ENCODE data around the gene CHST15. TPM values are rescaled to one million over a fixed set of nuclear protein-coding genes. Genes with fewer than 3 reads are reported as not detected.

The CHST15 gene
- total and polyA plus RNA-seq, 2 of the 8 experiments (the other 6 are each of a cell fraction or from before 2014, with no cell fraction given): 8.8 to 9.1 TPM

DNA sequence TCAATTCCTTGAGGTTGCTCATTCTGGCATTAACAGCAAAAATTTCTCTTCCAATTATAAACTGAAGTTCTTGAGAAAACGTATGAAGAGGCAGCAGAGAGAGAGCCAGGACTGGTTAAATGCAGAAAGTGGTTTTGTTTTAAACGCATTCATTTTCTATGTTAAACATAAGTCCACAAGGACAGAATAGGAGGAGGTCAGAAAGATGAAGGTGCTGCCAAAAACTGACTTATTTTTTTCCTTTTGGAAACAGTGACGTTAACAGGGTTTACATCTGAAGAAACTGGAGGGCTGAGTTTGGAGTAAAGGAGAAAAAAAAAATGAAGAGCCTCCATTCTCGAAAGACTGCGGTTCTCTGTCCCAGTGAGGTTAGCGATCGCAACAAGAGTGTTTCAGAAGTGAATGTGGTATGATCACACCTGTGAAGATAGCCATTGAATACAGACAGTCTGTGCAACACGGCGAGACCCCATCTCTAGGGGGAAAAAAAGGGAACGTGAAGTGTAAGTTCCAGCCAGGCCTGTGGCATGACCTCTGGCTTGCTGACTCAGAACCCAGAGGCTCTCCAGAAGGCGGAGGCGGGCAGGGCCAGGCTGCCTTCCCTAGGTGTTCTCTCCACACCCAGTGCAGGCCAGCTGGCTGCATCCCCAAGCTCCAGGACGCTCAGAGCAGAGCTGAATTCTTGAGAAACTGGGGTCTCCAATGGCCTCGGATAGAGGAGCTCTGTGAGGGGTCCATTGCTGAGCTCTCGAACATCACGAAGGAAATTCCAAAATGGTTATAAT lies 84.0 kb downstream of the CHST15 start:
- 0 out of 4 replicates have a peak, but pooled peaks cover 0 to 2% of the 10 kb centered on the region in 2 experiments for H3K9me3 ChIP-seq (ENCODE audit: insufficient read depth in 2 of 2, low read depth in 1 of 2, low read length in 1 of 2)
- H3K4me1 ChIP-seq (replicated peaks in 1 of 4; ENCODE audit: control insufficient read depth in 3 of 4, insufficient read depth in 4 of 4, low read length in 3 of 4): peaks cover 0 to 12% (median 6%) of the 10 kb centered on the region in 4 experiments; a peak in 6 of 7 replicates
- no peaks in the 10 kb centered on the region for H3K79me1 ChIP-seq (ENCODE audit: low read depth, low read length)
- H3K4me3 ChIP-seq (ENCODE audit: extremely low read depth in 1 of 4, insufficient read depth in 2 of 4, low read depth in 3 of 4, low read length in 4 of 4): no peak overlapping the region
- H3K27me3 ChIP-seq (replicated peaks in 1 of 4; ENCODE audit: control insufficient read depth in 3 of 4, extremely low read depth in 1 of 4, insufficient read depth in 3 of 4, low read length in 3 of 4): no peaks in the 10 kb centered on the region
- DNase-seq (ENCODE audit: low read depth in 1 of 2, low spot score in 2 of 2) (no peak), FAIRE-seq (no peak)
- POLR2A ChIA-PET (ENCODE audit: partially characterized antibody): interaction anchor here (1.6 kb wide), 1 partner anchor 187 kb away, joined by 3 read pairs; no protein-coding TSS in a partner anchor
- no peak overlapping the region for H2AK5ac ChIP-seq (ENCODE audit: low read depth, low read length)
- no peak overlapping the region for H3K56ac ChIP-seq (replicated peaks; ENCODE audit: insufficient read length, low read depth, low read length)
- H3K4ac ChIP-seq (replicated peaks; ENCODE audit: insufficient read length, low read depth, low read length): no peak overlapping the region
- WGBS, 2 experiments (ENCODE audit: extremely low coverage in 1 of 2, insufficient coverage in 1 of 2, insufficient read length in 1 of 2, insufficient replicate concordance in 2 of 2, low coverage in 1 of 2, low lambda C conversion rate in 2 of 2, missing lambda C conversion rate in 1 of 2): 86% methylated on average over 16 of the region's 16 CpGs; no CpG with 5 or more reads in 1 of the 2 experiments
- no peak overlapping the region for H4K91ac ChIP-seq (replicated peaks; ENCODE audit: insufficient read length, low read length)
- no peak overlapping the region for H2BK20ac ChIP-seq (ENCODE audit: low read length)
- no peak overlapping the region for H3K9ac ChIP-seq (replicated peaks in 1 of 4; ENCODE audit: extremely low read depth in 1 of 4, low read depth in 3 of 4, low read length in 3 of 4)
- H3K79me2 ChIP-seq (ENCODE audit: control insufficient read depth in 1 of 2, insufficient read depth in 2 of 2, low read length in 2 of 2): no peaks in the 10 kb centered on the region
- H3K36me3 ChIP-seq (ENCODE audit: control insufficient read depth in 2 of 4, insufficient read depth in 4 of 4, low read length in 3 of 4): peaks cover 0 to 4% (median 1%) of the 10 kb centered on the region in 4 experiments; a peak in 2 of 8 replicates
- H3K23me2 ChIP-seq (ENCODE audit: low read depth, low read length): no peaks in the 10 kb centered on the region
- no peak overlapping the region for H2BK15ac ChIP-seq (ENCODE audit: low read length)
- H3K18ac ChIP-seq (ENCODE audit: extremely low read depth, low read length): no peak overlapping the region
- H4K20me1 ChIP-seq (replicated peaks in 1 of 2; ENCODE audit: control insufficient read depth in 1 of 2, insufficient read depth in 2 of 2, low read length in 2 of 2): no peaks in the 10 kb centered on the region
- no peak overlapping the region for H2AFZ ChIP-seq (ENCODE audit: low read length)
- H2BK12ac ChIP-seq (ENCODE audit: low read depth, low read length): no peak overlapping the region
- no peak overlapping the region for H3K23ac ChIP-seq (ENCODE audit: insufficient read length)
- no peak overlapping the region for H4K8ac ChIP-seq (ENCODE audit: extremely low read depth, insufficient read depth, low read length)
- H2BK120ac ChIP-seq (replicated peaks; ENCODE audit: low read depth, low read length): no peak overlapping the region
- H4K5ac ChIP-seq (ENCODE audit: insufficient read length, low read depth, low read length): no peak overlapping the region
- H3K27ac ChIP-seq (ENCODE audit: low read depth, low read length): no peak overlapping the region
- CTCF ChIA-PET (ENCODE audit: partially characterized antibody): interaction anchor here (0.8 to 1.6 kb wide), 3 partner anchors 13 to 15 kb away, joined by 4 read pairs; no protein-coding TSS in a partner anchor
- no peak overlapping the region for H3K4me2 ChIP-seq (ENCODE audit: insufficient read depth in 1 of 2, low read depth in 2 of 2, low read length in 2 of 2)
- no peak overlapping the region for H3K14ac ChIP-seq (ENCODE audit: insufficient read length)
- no peak overlapping the region for H2BK5ac ChIP-seq (ENCODE audit: low read depth, low read length)
- TF ChIP-seq BACH1 (IDR thresholded peaks at IDR 0.05; ENCODE audit: low read length) (no peak), MAFK (IDR thresholded peaks at IDR 0.05; ENCODE audit: low read depth, low read length) (no peak), TAF7 (optimal IDR thresholded peaks at IDR 0.05; ENCODE audit: borderline replicate concordance, low read depth, low read length) (no peak), RXRA (IDR thresholded peaks at IDR 0.05; ENCODE audit: insufficient read depth, low read depth, low read length) (no peak), SP4 (IDR thresholded peaks at IDR 0.05; ENCODE audit: low read length) (no peak), SIRT6 (IDR thresholded peaks at IDR 0.05; ENCODE audit: low read length) (no peak), RAD21 (IDR thresholded peaks at IDR 0.05 in 1 of 2, conservative IDR thresholded peaks at IDR 0.05 in 1 of 2; ENCODE audit: low read depth in 2 of 2, low read length in 2 of 2) (no peak), JUN (IDR thresholded peaks at IDR 0.05; ENCODE audit: low read depth, low read length) (no peak), CBX5 (IDR thresholded peaks at IDR 0.05; ENCODE audit: low read depth, low read length) (no peak), GABPA (IDR thresholded peaks at IDR 0.05; ENCODE audit: borderline replicate concordance, insufficient read depth, low read length) (no peak)
